OCI-LY3 (cell line): ENCODE results near the gene SLC41A3.

ENCODE experiments used
- H2AFZ ChIP-seq: fragments of 200-600, 300-600 bp; shearing (Covaris generic); 2 replicates; pipeline ENCODE4 v1.6.0; 2014; ENCODE audit warnings: antibody characterized with exemption, low read depth, low read length
- H3K27ac ChIP-seq: fragments of 200-600, 300-600 bp; sonication (generic); 2 replicates; pipeline ENCODE4 v1.5.1; 2014; ENCODE audit warnings: mild to moderate bottlenecking, low read length, moderate library complexity, mixed read lengths
- H3K27me3 ChIP-seq: fragments of 200-600, 300-600 bp; sonication (generic); 2 replicates; pipeline ENCODE4 v1.6.1; 2014; ENCODE audit warnings: low read depth, low read length, mixed read lengths
- H3K36me3 ChIP-seq: fragments of 200-600, 300-600 bp; sonication (generic); replicated peaks from 2 replicates; pipeline ENCODE3; 2014; ENCODE audit warnings: low read depth, low read length, mixed read lengths
- H3K4me1 ChIP-seq: fragments of 300-600, 200-600 bp; sonication (generic); 2 replicates; pipeline ENCODE4 v1.6.1; 2014; ENCODE audit warnings: low read length, mixed read lengths
- H3K4me2 ChIP-seq: fragments of 200-600, 300-600 bp; sonication (generic); 2 replicates; pipeline ENCODE4 v1.6.1; 2014; ENCODE audit warnings: low read length, mixed read lengths
- H3K4me3 ChIP-seq: fragments of 300-600, 200-600 bp; sonication (generic); 2 replicates; pipeline ENCODE4 v1.5.1; 2014; ENCODE audit warnings: antibody characterized with exemption, mild to moderate bottlenecking, low read length, moderate library complexity
- H3K79me2 ChIP-seq: fragments of 300-600, 200-600 bp; shearing (Covaris generic); 2 replicates; pipeline ENCODE4 v1.6.1; 2014; ENCODE audit warnings: mild to moderate bottlenecking, low read length, mixed read lengths
- H3K9ac ChIP-seq: fragments of 300-600, 200-600 bp; shearing (Covaris generic); 2 replicates; pipeline ENCODE4 v1.6.0; 2014; ENCODE audit warnings: mild to moderate bottlenecking, low read length, moderate library complexity
- H3K9me3 ChIP-seq: fragments of 200-600, 300-600 bp; shearing (Covaris generic); 2 replicates; pipeline ENCODE4 v1.6.1; 2014; ENCODE audit warnings: low read length, mixed read lengths; ENCODE audit not compliant: insufficient read depth
- H4K20me1 ChIP-seq: fragments of 200-600, 300-600 bp; sonication (generic); 2 replicates; pipeline ENCODE4 v1.6.1; 2016; ENCODE audit warnings: low read length, mixed read lengths; ENCODE audit not compliant: insufficient read depth
- EZH2phosphoT487 ChIP-seq: fragments of 200-600 bp; shearing (Covaris generic); IDR thresholded peaks from 2 replicates; pipeline ENCODE4 v1.6.1; 2018; ENCODE audit warnings: antibody characterized with exemption, mixed run types, low read depth
- TF ChIP-seq, protein P1 (sequence below): fragments of 200-600, 300-600 bp; sonication (generic); IDR thresholded peaks from 2 replicates; pipeline ENCODE4 v1.5.1; 2014; ENCODE audit warnings: antibody characterized with exemption, low read length, low read depth

Gene SLC41A3

DNA sequence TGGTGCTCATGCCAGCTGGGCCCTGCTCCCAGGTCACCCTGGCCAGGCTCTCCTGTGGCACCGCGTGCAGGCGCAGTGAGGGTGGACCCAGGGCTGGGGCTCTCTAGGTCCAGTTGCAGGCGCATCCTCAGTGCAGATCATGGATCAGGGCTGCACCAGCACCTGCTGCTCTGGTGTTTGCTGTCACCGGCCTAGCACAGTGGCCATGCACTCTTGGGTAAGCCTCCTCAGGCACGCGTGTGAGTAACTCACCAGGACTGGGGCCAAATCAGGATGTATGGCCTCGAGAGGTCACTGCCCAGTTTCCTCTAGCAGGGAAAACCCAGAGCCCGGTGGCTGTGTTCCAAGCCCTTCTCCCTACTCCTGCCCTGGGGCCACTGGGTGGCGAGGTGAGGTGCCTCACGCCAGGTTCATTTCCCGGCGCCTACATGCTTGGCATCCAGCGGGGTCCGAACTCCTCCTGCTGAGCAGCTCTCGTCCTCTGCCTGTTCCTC lies 45.5 kb upstream of the SLC41A3 start:
- no peaks in the 10 kb centered on the region for H3K4me1 ChIP-seq
- H3K4me2 ChIP-seq = no peak overlapping the region
- no peaks in the 10 kb centered on the region for H4K20me1 ChIP-seq
- no peaks in the 10 kb centered on the region for H3K9me3 ChIP-seq
- H3K4me3 ChIP-seq = no peak overlapping the region
- H3K9ac ChIP-seq = no peak overlapping the region
- no peak overlapping the region for H2AFZ ChIP-seq
- no peaks in the 10 kb centered on the region for H3K79me2 ChIP-seq
- no peak overlapping the region for H3K27ac ChIP-seq
- no peaks in the 10 kb centered on the region for H3K27me3 ChIP-seq
- no peaks in the 10 kb centered on the region for H3K36me3 ChIP-seq
- no peak for TF ChIP-seq EZH2phosphoT487
- TF ChIP-seq, protein P1, sequence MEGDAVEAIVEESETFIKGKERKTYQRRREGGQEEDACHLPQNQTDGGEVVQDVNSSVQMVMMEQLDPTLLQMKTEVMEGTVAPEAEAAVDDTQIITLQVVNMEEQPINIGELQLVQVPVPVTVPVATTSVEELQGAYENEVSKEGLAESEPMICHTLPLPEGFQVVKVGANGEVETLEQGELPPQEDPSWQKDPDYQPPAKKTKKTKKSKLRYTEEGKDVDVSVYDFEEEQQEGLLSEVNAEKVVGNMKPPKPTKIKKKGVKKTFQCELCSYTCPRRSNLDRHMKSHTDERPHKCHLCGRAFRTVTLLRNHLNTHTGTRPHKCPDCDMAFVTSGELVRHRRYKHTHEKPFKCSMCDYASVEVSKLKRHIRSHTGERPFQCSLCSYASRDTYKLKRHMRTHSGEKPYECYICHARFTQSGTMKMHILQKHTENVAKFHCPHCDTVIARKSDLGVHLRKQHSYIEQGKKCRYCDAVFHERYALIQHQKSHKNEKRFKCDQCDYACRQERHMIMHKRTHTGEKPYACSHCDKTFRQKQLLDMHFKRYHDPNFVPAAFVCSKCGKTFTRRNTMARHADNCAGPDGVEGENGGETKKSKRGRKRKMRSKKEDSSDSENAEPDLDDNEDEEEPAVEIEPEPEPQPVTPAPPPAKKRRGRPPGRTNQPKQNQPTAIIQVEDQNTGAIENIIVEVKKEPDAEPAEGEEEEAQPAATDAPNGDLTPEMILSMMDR = no peak

DNA sequence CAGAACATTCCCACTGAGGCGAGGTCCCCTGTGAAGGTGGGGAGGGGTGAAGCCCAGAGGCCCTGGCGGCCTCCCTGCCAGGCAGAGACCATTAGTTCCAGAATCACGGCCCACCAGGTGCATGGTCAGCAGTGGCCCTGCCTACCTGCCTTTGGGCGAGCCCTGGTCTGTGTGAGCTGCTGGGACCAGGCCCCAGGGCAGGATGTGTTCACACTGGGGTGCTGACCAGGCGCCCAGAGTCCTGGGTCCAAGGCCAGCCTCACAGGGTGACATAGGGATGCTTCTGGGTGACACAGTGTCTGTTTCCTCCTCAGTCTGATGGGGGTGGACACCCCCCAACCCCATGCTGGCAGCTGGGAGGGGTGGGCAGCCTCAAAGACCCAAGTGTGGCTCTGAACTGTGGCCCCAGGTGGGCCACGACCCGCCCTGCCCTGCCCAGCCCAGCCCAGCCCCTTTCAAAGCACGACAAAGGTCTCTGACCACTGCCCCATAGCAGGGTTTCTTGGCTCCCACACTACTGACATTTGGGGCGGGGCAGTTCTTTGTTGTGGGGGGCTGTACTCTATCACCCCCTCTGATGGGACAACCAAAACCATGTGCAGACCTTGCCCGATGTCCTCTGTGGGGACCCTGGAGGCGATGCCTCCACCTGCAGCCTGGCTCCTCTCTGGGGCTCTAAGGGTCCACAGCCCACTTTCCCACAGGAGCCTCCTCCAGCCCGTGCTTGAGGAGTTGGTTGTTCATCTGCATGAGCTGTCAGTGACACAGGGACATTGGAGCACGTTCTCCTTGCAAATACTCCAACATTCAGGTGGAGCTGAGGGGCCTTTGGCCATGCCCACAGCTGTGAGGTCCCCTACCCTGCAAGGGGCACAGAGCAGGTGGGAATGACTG lies 44.8 kb upstream of the SLC41A3 start:
- no peaks in the 10 kb centered on the region for H3K27me3 ChIP-seq
- H3K9ac ChIP-seq = no peak overlapping the region
- no peaks in the 10 kb centered on the region for H3K4me1 ChIP-seq
- H2AFZ ChIP-seq = no peak overlapping the region
- no peaks in the 10 kb centered on the region for H3K9me3 ChIP-seq
- H3K79me2 ChIP-seq = no peaks in the 10 kb centered on the region
- no peaks in the 10 kb centered on the region for H3K36me3 ChIP-seq
- no peak overlapping the region for H3K4me2 ChIP-seq
- H3K27ac ChIP-seq = no peak overlapping the region
- no peak for TF ChIP-seq EZH2phosphoT487
- H4K20me1 ChIP-seq = no peaks in the 10 kb centered on the region
- no peak overlapping the region for H3K4me3 ChIP-seq

- TF ChIP-seq, protein P1 = no peak
- no peak for TF ChIP-seq EZH2phosphoT487
- Histone ChIP-seq H3K36me3 (no peaks in the 10 kb centered on the region), H4K20me1 (no peaks in the 10 kb centered on the region), H3K9ac (no peak overlapping the region), H3K4me3 (no peak overlapping the region), H3K4me1 (no peaks in the 10 kb centered on the region), H3K27me3 (peaks cover under 1% of the 10 kb centered on the region; the same call in 1 of the 2 replicates), H3K4me2 (no peak overlapping the region), H3K79me2 (no peaks in the 10 kb centered on the region), H2AFZ (no peak overlapping the region), H3K9me3 (no peaks in the 10 kb centered on the region), H3K27ac (no peak overlapping the region)
These were observed 44.0 kb upstream of the SLC41A3 start for GRCh38 chr3:126127904-126128303.

GRCh38 chr3:126127452-126127851 lies 43.5 kb upstream of the SLC41A3 start:
- Histone ChIP-seq H3K36me3 (no peaks in the 10 kb centered on the region), H3K4me1 (no peaks in the 10 kb centered on the region), H3K9ac (no peak overlapping the region), H3K27me3 (peaks cover 3% of the 10 kb centered on the region; the same call in 1 of the 2 replicates), H3K27ac (no peak overlapping the region), H2AFZ (no peak overlapping the region), H3K4me3 (no peak overlapping the region), H3K9me3 (no peaks in the 10 kb centered on the region), H4K20me1 (no peaks in the 10 kb centered on the region), H3K4me2 (no peak overlapping the region), H3K79me2 (no peaks in the 10 kb centered on the region)
- no peak for TF ChIP-seq EZH2phosphoT487
- TF ChIP-seq, protein P1 = no peak
